Smooth muscle cell (in vitro differentiated cells): Measurements from ENCODE around the gene CHPF. TPM values are rescaled to one million over a fixed set of nuclear protein-coding genes. Genes with fewer than 3 reads are reported as not detected.

ENCODE experiments used
- DNase-seq: peaks from one replicate; lab custom pipeline; 2025; ENCODE audit not compliant: unreplicated experiment; lab: John Stamatoyannopoulos, UW
- H2AFZ ChIP-seq: fragments of 200-600 bp; sonication (generic); 2 replicates; pipeline ENCODE4 v1.6.0; 2016; ENCODE audit warnings: antibody characterized with exemption, low read depth, mild to moderate bottlenecking
- H3F3A ChIP-seq: fragments of 200-600 bp; sonication (generic); 2 replicates; pipeline ENCODE4 v1.6.0; 2017; ENCODE audit warnings: antibody characterized with exemption, low read depth
- H3K27ac ChIP-seq: fragments of 200-600 bp; sonication (generic); 2 replicates; pipeline ENCODE4 v1.5.1; 2016; ENCODE audit warnings: low read depth, mild to moderate bottlenecking
- H3K27me3 ChIP-seq: fragments of 200-600 bp; sonication (generic); 2 replicates; pipeline ENCODE4 v1.6.1; 2016; ENCODE audit warnings: low read depth, mild to moderate bottlenecking
- H3K36me3 ChIP-seq: fragments of 200-600 bp; sonication (generic); 2 replicates; pipeline ENCODE4 v1.5.1; 2016; ENCODE audit warnings: low read depth
- H3K4me1 ChIP-seq: fragments of 200-600 bp; sonication (generic); 2 replicates; pipeline ENCODE4 v1.5.1; 2016; ENCODE audit warnings: low read depth
- H3K4me2 ChIP-seq: fragments of 200-600 bp; sonication (generic); 2 replicates; pipeline ENCODE4 v1.6.0; 2016; ENCODE audit warnings: mild to moderate bottlenecking
- H3K4me3 ChIP-seq: fragments of 200-600 bp; sonication (generic); 2 replicates; pipeline ENCODE4 v1.5.1; 2016; ENCODE audit warnings: mild to moderate bottlenecking
- H3K79me2 ChIP-seq: fragments of 200-600 bp; sonication (generic); 2 replicates; pipeline ENCODE4 v1.6.0; 2016; ENCODE audit warnings: low read depth, mild to moderate bottlenecking
- H3K9ac ChIP-seq: fragments of 200-600 bp; sonication (generic); 2 replicates; pipeline ENCODE4 v1.6.0; 2016; ENCODE audit warnings: low read depth
- H3K9me3 ChIP-seq: fragments of 200-600 bp; sonication (generic); replicated peaks from 2 replicates; pipeline ENCODE4 v1.5.1; 2016; ENCODE audit warnings: low read depth
- H4K20me1 ChIP-seq: fragments of 200-600 bp; sonication (generic); 2 replicates; pipeline ENCODE4 v1.6.0; 2016; ENCODE audit warnings: low read depth
- WGBS: methylation state at CpG from one replicate; pipeline ENCODE4 v1.1.7; 2016; ENCODE audit warnings: low lambda C conversion rate; 5-methylcytosine and 5-hydroxymethylcytosine counted together
- polyA plus RNA-seq: library from polyadenylated mRNA; unstranded; fragments of >200 nt; fragmentation: Nextera tagmentation; extraction: Ambion mirVana; gene quantifications from 2 replicates; pipeline ENCODE4 v1.2.1, GENCODE V29; 2016
- total RNA-seq: library from RNA; depleted of rRNA; stranded (reverse); fragments of >200 nt; gene quantifications from 2 replicates; pipeline ENCODE4 v1.2.3, GENCODE V29; 2014
- TF ChIP-seq, protein P1 (sequence below): fragments of 200-600 bp; sonication (generic); IDR thresholded peaks from 2 replicates; pipeline ENCODE4 v1.5.1; 2017; ENCODE audit warnings: borderline replicate concordance, mild to moderate bottlenecking, antibody characterized with exemption; ENCODE audit not compliant: insufficient read depth, poor library complexity, severe bottlenecking

CHPF gene
- total and polyA plus RNA-seq, 2 experiments from 2014 or later, result 141 to 344 TPM

- Histone ChIP-seq H3F3A (no peaks in the 10 kb centered on the region), H3K79me2 (peaks cover 4% of the 10 kb centered on the region), H3K4me1 (peaks cover 13% of the 10 kb centered on the region), H3K27me3 (peaks cover 15% of the 10 kb centered on the region), H2AFZ (no peak overlapping the region), H3K4me2 (peak overlapping the region; percentile 89), H4K20me1 (no peaks in the 10 kb centered on the region), H3K4me3 (peak overlapping the region; percentile 73), H3K36me3 (no peaks in the 10 kb centered on the region), H3K9ac (peak overlapping the region; percentile 96), H3K27ac (no peak overlapping the region), H3K9me3 (no peaks in the 10 kb centered on the region)
- TF ChIP-seq, protein P1, sequence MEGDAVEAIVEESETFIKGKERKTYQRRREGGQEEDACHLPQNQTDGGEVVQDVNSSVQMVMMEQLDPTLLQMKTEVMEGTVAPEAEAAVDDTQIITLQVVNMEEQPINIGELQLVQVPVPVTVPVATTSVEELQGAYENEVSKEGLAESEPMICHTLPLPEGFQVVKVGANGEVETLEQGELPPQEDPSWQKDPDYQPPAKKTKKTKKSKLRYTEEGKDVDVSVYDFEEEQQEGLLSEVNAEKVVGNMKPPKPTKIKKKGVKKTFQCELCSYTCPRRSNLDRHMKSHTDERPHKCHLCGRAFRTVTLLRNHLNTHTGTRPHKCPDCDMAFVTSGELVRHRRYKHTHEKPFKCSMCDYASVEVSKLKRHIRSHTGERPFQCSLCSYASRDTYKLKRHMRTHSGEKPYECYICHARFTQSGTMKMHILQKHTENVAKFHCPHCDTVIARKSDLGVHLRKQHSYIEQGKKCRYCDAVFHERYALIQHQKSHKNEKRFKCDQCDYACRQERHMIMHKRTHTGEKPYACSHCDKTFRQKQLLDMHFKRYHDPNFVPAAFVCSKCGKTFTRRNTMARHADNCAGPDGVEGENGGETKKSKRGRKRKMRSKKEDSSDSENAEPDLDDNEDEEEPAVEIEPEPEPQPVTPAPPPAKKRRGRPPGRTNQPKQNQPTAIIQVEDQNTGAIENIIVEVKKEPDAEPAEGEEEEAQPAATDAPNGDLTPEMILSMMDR, result no peak
- WGBS, result 85% methylated on average over 1 of the region's 1 CpG
- DNase-seq, result no peak
These were observed 44.1 kb downstream of the CHPF start for GRCh38 chr2:219499555-219499954.

- H3K9me3 ChIP-seq, result no peaks in the 10 kb centered on the region
- H3K27ac ChIP-seq, result peak overlapping the region; percentile 73
- H3K9ac ChIP-seq, result peak overlapping the region; percentile 96
- H3K79me2 ChIP-seq, result peaks cover 4% of the 10 kb centered on the region
- no peak overlapping the region for H2AFZ ChIP-seq
- H3K4me3 ChIP-seq, result peak overlapping the region; percentile 73
- no peaks in the 10 kb centered on the region for H4K20me1 ChIP-seq
- peaks cover 16% of the 10 kb centered on the region for H3K27me3 ChIP-seq
- H3F3A ChIP-seq, result no peaks in the 10 kb centered on the region
- H3K4me2 ChIP-seq, result peak overlapping the region; percentile 89
- WGBS, result 2% methylated on average over 3 of the region's 3 CpGs
- TF ChIP-seq, protein P1, result no peak
- H3K36me3 ChIP-seq, result no peaks in the 10 kb centered on the region
- peaks cover 13% of the 10 kb centered on the region for H3K4me1 ChIP-seq
- no peak for DNase-seq
These were observed 44.6 kb downstream of the CHPF start for GRCh38 chr2:219499058-219499307.

GRCh38 chr2:219498280-219499057, 45.1 kb downstream of the CHPF start, which contains the start of gene GMPPA:
GMPPA (plus strand) TSS chr2:219498891; CDS start chr2:219499976, 1,085 bp downstream.
- Histone ChIP-seq H3F3A (no peaks in the 10 kb centered on the region), H3K79me2 (peaks cover 4% of the 10 kb centered on the region), H3K27ac (peak within 1 kb of the TSS; percentile 73), H3K9me3 (no peaks in the 10 kb centered on the region), H3K4me3 (peak within 1 kb of the TSS; percentile 73), H3K4me2 (peak within 1 kb of the TSS; percentile 89), H4K20me1 (no peaks in the 10 kb centered on the region), H3K36me3 (no peaks in the 10 kb centered on the region), H2AFZ (peak within 1 kb of the TSS; percentile 67), H3K4me1 (peaks cover 13% of the 10 kb centered on the region), H3K9ac (peak within 1 kb of the TSS; percentile 96), H3K27me3 (peaks cover 16% of the 10 kb centered on the region)
- under 1% methylated on average over 43 of the region's 49 CpGs for WGBS
- TF ChIP-seq, protein P1, result no peak
- peak; percentile 78 for DNase-seq
